HUDEP-2 (cell line): Measurements from ENCODE around the gene ERC2.

Experiments
- DNase-seq, 76 experiments: peaks; one replicate each; lab custom pipeline; 2025; ENCODE audit not compliant: unreplicated experiment in 76 of 76; lab: John Stamatoyannopoulos, UW

Gene ERC2

DNA sequence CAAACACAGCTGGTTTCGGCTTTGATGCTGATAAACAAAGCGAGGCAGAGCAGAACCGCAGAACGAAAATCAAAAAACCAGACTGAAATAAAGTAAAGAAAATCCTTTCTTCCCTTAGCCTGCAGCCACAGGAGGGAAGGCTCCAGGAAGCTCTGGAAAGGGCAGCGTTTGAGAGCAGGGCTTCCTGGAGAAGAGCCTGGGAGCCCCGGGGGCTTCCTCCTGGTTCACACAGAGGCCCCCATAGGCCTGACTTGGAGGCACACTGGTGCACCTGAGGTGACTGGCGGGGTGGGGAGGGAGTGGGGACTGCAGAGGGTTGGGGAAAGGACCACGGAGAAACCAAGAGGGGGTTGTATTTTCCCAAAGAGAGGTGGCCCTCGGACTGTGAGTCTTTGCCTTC lies 882.4 kb downstream of the ERC2 start:
- DNase-seq, result no peak

- no peak for DNase-seq
Measured at GRCh38 chr3:55584716-55585368, 883.4 kb downstream of the ERC2 start.

- DNase-seq, result no peak
Measured at GRCh38 chr3:55584030-55584429, 884.2 kb downstream of the ERC2 start.

- DNase-seq, result no peak
Measured at GRCh38 chr3:55583475-55583874, 884.8 kb downstream of the ERC2 start.

DNA sequence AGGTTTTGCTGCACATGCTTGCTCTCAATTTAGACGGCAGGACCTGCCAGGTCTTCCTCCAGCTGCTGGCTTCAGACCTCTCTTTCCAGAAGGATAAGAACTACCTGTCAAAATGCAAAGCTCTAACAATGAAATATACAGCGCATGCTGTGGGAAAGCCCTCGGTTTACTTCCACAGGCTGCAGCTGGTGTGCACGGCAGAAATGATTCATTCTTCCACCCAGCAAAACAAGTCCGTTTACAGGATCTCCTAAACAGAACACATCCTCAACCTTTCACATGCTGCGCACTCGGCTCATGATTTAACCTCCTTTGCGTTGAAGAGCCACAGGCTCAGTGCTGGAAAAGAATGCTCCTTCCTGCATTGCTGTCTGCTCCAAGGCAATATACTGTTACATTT lies 888.8 kb downstream of the ERC2 start:
- DNase-seq, result no peak

- no peak for DNase-seq
Measured at GRCh38 chr3:55576621-55577388, 891.5 kb downstream of the ERC2 start.

GRCh38 chr3:55574671-55575070 lies 893.6 kb downstream of the ERC2 start:
- no peak for DNase-seq

DNA sequence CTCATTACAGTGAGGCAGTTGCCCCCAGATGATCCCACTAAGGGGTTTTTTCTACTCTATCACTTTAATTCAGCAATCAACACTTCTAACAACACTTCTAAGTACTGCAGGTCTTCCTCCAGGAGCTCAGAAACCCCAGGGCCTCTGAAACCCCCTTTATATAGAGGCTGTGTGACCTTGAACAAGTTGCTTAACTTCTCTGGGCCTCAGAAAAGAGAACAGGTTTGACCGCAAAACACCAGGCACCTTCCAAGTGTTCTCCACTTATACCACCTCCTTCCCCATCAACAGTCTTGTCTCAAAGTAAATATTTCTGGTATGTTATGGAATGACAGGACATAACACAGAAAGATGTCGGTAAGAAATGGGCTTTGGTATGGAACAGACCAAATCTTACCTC lies 895.5 kb downstream of the ERC2 start:
- DNase-seq, result no peak

DNA sequence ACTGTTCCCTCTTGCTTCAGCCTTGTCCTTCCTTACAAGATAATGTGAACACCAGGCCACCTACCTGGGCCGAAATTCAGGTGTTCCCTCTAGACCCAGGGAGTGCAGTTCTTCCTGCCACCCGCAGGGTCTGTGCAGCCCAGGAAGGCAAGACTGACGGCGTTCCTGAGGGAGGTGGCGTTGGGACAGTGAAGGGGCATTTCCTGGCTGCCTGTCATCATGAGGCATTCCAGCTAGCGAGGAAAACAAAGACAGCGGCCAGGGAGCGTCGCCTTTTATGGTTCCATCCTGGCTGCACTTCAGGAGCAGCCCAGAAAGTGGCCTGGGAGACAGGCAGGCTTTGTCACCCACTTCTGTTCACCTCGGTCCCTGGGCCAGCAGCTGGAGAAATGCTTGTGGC lies 896.4 kb downstream of the ERC2 start:
- no peak for DNase-seq

DNA sequence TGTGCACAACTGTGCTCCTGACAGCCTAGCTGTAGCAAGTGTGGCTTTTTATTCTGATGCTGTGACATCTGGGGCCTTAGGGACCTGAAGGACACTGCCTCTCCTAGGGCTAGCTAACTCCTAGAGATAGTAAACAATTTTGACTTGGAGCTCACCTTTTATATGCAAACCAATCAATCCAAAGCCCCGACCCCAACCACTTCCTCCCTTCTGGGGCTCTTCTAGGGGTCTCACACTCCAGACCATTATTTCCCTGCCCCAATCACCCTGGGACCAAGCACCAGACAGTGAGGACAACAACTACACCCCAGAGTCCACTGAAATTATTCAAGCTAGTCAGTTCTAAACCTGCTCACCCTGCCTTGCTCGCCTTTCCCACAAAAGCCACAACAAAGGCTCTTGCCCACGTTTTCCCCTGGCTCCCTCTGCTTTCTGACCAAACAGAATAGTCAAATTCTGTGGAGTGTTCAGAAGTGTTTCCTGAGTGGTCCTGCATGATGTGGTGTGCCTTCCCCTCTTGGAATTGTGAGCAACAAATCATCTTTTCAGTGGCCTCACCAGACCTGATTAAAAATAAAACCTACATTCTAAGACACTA lies 897.0 kb downstream of the ERC2 start:
- no peak for DNase-seq

GRCh38 chr3:55570271-55570711 lies 898.0 kb downstream of the ERC2 start:
- DNase-seq, result no peak

DNA sequence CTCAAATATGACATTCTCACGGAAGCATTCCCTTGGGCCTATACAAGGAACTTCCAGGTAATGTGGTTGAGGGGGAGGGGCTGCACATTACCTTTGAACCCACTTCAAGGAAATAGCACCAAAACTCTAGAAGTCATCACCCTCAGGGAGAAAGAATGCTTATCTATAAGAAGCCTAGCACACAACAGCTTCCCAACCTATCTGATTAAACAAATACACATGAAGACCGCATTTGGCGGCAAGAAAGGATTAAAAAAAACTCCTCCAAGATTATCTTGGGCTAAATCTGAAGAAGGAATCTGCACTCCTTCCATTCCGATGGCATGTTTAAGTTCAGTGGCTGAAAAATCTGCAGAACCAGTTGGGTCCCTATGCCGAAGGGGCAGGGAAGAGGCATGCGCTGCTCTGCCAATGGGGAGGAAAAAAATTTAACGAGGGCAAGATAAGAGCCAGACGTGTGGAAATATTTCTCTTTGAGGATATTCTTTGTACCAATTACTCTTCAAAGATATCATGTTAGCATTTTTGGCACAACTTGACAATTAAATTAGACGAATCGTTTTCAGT lies 899.2 kb downstream of the ERC2 start:
- DNase-seq, result no peak

- peak in 1 of 76 experiments; percentile 4 for DNase-seq
Measured at GRCh38 chr3:55567615-55568014, 900.7 kb downstream of the ERC2 start.

- DNase-seq, result no peak
Measured at GRCh38 chr3:55567121-55567520, 901.1 kb downstream of the ERC2 start.

- no peak for DNase-seq
Measured at GRCh38 chr3:55565521-55565920, 902.7 kb downstream of the ERC2 start.

GRCh38 chr3:55564726-55565125 lies 903.5 kb downstream of the ERC2 start:
- no peak for DNase-seq

GRCh38 chr3:55562700-55563099 lies 905.6 kb downstream of the ERC2 start:
- DNase-seq, result no peak

- no peak for DNase-seq
Measured at GRCh38 chr3:55559500-55560423, 908.5 kb downstream of the ERC2 start.

GRCh38 chr3:55558316-55558715 lies 910.0 kb downstream of the ERC2 start:
- no peak for DNase-seq

DNA sequence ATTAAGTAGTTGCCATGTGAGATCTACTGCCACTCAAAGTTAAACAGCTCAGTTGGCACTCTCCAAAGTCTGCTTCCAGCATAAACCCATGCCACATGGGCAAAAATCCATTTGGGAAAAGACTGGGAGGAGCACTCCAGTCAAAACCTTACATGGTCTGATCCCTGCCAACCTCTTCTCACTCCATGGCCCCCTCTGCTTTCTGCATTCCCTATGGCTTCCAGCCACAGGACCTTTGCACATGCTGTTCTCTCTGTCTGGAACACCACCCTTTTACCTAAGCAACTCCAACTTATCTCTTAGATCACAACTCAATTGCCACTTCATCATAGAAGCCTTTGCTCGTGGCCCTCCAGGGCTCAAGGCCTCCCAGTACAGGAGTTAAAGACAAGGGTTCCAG lies 910.7 kb downstream of the ERC2 start:
- no peak for DNase-seq
